Sigmoid colon (tissue), 7 donors: Measurements from ENCODE around the gene ADSS1. TPM values are rescaled to one million over a fixed set of nuclear protein-coding genes. Genes with fewer than 3 reads are reported as not detected.
A peak's percentile ranks its signal among the peaks of the same experiment; 100 is the strongest.

Experiments used
- DNase-seq: peaks from one replicate; pipeline ENCODE4 v3.0.0-alpha.2; 2019
- H3K27ac ChIP-seq, 4 donors: fragments of 200-600 bp; sonication (generic); one replicate each; pipeline ENCODE4 v1.5.1; 2016 to 2019; ENCODE audit warnings: mild to moderate bottlenecking in 1 of 4
- H3K27me3 ChIP-seq, 3 donors: fragments of 200-600 bp; sonication (generic); one replicate each; pipeline ENCODE4 v1.5.1; 2019; ENCODE audit warnings: mild to moderate bottlenecking in 1 of 3
- H3K36me3 ChIP-seq, 4 donors: fragments of 200-600 bp; sonication (generic); one replicate each; pipeline ENCODE4 v1.5.1; 2016 to 2019
- H3K4me1 ChIP-seq, 4 donors: fragments of 200-600 bp; sonication (generic); one replicate each; pipeline ENCODE4 v1.5.1; 2017 to 2019
- H3K4me3 ChIP-seq, 4 donors: fragments of 200-600 bp; sonication (generic); one replicate each; pipeline ENCODE4 v1.5.1; 2017 to 2019; ENCODE audit warnings: mild to moderate bottlenecking in 2 of 4, moderate library complexity in 1 of 4
- H3K9me3 ChIP-seq, 4 donors: fragments of 200-600 bp in 3 of 4; sonication (generic) in 3 of 4; one replicate each; pipeline versions ENCODE4 v1.5.1 to v1.6.1; 2013 to 2019
- CTCF ChIP-seq, 4 experiments: fragments of 450-650 bp in 3 of 4; fragments of 200-600 bp in 1 of 4; IDR thresholded peaks; one replicate each; pipeline ENCODE4 v1.5.1; 2016 to 2019; ENCODE audit warnings: antibody characterized with exemption in 4 of 4, mild to moderate bottlenecking in 3 of 4, moderate library complexity in 2 of 4
- EP300 ChIP-seq, 4 donors: sonication (generic); formaldehyde crosslinking; IDR thresholded peaks; one replicate each; pipeline ENCODE4 v1.6.1; 2017; ENCODE audit warnings: antibody characterized with exemption in 4 of 4
- POLR2A ChIP-seq, 2 donors: fragments of 450-650 bp; IDR thresholded peaks; one replicate each; pipeline ENCODE4 v1.6.1; 2016; ENCODE audit warnings: antibody characterized with exemption in 2 of 2, mild to moderate bottlenecking in 2 of 2, moderate library complexity in 2 of 2
- POLR2AphosphoS5 ChIP-seq, 4 donors: sonication (generic); formaldehyde crosslinking; IDR thresholded peaks; one replicate each; pipeline ENCODE4 v1.6.1; 2017; ENCODE audit warnings: antibody characterized with exemption in 4 of 4
- WGBS, 2 donors: extraction: QIAGEN DNeasy Blood & Tissue Kit; methylation state at CpG; one replicate each; pipeline ENCODE4 v1.1.7; 2013; 5-methylcytosine and 5-hydroxymethylcytosine counted together
- intact Hi-C: fragments of 100-400 bp; cut with DNase I; formaldehyde crosslinking; loops from one replicate; pipeline ENCODE4 v1.15.1; 2023
- polyA plus RNA-seq, 3 donors: library from polyadenylated mRNA; stranded (reverse); fragments of 200-250 nt; gene quantifications; one replicate each; pipeline ENCODE4 v1.2.3, GENCODE V29; 2013
- total RNA-seq, 4 donors: library from RNA; depleted of rRNA; stranded (reverse); fragments of >200 nt; gene quantifications; one replicate each; pipeline ENCODE4 v1.1.0, GENCODE V29; 2016
- donor health status: healthy with polysubstance abuse.
- donor health status: Bipolar disorder and iron deficiency.
- donor health status: healthy.

The ADSS1 gene
- total and polyA plus RNA-seq, 7 donors: 2.0 to 10.2 (median 5.3) TPM

GRCh38 chr14:104721505-104722431 is 2.3 kb upstream of the ADSS1 start:
- Histone ChIP-seq H3K36me3 (peaks cover 0 to 13% (median 6%) of the 10 kb centered on the region in 4 donors), H3K27ac (peak overlapping the region; percentile 39 to 53 (median 47)), H3K27me3 (peaks cover 6 to 26% (median 7%) of the 10 kb centered on the region in 3 donors), H3K9me3 (no peaks in the 10 kb centered on the region), H3K4me3 (no peak overlapping the region), H3K4me1 (peaks cover 0 to 44% (median 42%) of the 10 kb centered on the region in 4 donors)
- 71 to 84% methylated on average over 18 of the region's 18 CpGs for WGBS, 2 donors
- DNase-seq: no peak
- TF ChIP-seq CTCF (IDR thresholded peaks at IDR 0.05) (no peak), POLR2AphosphoS5 (IDR thresholded peaks at IDR 0.05) (no peak), EP300 (IDR thresholded peaks at IDR 0.05) (no peak), POLR2A (IDR thresholded peaks at IDR 0.05) (no peak)
- intact Hi-C loops: no loop called here

GRCh38 chr14:104722938-104723650 is 935 bp upstream of the ADSS1 start:
- H3K27ac ChIP-seq: peak overlapping the region in 3 of 4 donors; percentile 47 to 68 (median 61)
- no peak for DNase-seq
- TF ChIP-seq POLR2A (IDR thresholded peaks at IDR 0.05): no peak
- no peak for TF ChIP-seq EP300 (IDR thresholded peaks at IDR 0.05)
- no peak for TF ChIP-seq POLR2AphosphoS5 (IDR thresholded peaks at IDR 0.05)
- no peak for TF ChIP-seq CTCF (IDR thresholded peaks at IDR 0.05)
- peaks cover 0 to 44% (median 42%) of the 10 kb centered on the region in 4 donors for H3K4me1 ChIP-seq
- intact Hi-C loops: no loop called here
- peaks cover 6 to 36% (median 7%) of the 10 kb centered on the region in 3 donors for H3K27me3 ChIP-seq
- peak overlapping the region in 3 of 4 donors; percentile 51 to 70 (median 67) for H3K4me3 ChIP-seq
- WGBS, 2 donors: 19 to 48% methylated on average over 26 of the region's 26 CpGs
- no peaks in the 10 kb centered on the region for H3K9me3 ChIP-seq
- H3K36me3 ChIP-seq: peaks cover 0 to 13% (median 6%) of the 10 kb centered on the region in 4 donors

GRCh38 chr14:104724407-104724980 is 465 bp downstream of the ADSS1 start:
- peak overlapping the region; percentile 26 to 70 (median 59) for H3K4me3 ChIP-seq
- intact Hi-C loops: no loop called here
- H3K9me3 ChIP-seq: no peaks in the 10 kb centered on the region
- peaks cover 0 to 2% (median 0%) of the 10 kb centered on the region in 4 donors for H3K36me3 ChIP-seq
- no peak for TF ChIP-seq POLR2AphosphoS5 (IDR thresholded peaks at IDR 0.05)
- no peak for TF ChIP-seq POLR2A (IDR thresholded peaks at IDR 0.05)
- no peak for TF ChIP-seq EP300 (IDR thresholded peaks at IDR 0.05)
- TF ChIP-seq CTCF (IDR thresholded peaks at IDR 0.05): no peak
- H3K4me1 ChIP-seq: peaks cover 0 to 44% (median 42%) of the 10 kb centered on the region in 4 donors
- DNase-seq: peak; percentile 83
- peak overlapping the region; percentile 42 to 68 (median 54) for H3K27ac ChIP-seq
- H3K27me3 ChIP-seq: peaks cover 6 to 38% (median 7%) of the 10 kb centered on the region in 3 donors
- WGBS, 2 donors: 2 to 7% methylated on average over 27 of the region's 27 CpGs

GRCh38 chr14:104724981-104725771 is 1.1 kb downstream of the ADSS1 start:
- peak overlapping the region; percentile 26 to 70 (median 59) for H3K4me3 ChIP-seq
- H3K27ac ChIP-seq: peak overlapping the region in 2 of 4 donors; percentile 17 to 61
- no peak for TF ChIP-seq CTCF (IDR thresholded peaks at IDR 0.05)
- no peak for TF ChIP-seq EP300 (IDR thresholded peaks at IDR 0.05)
- TF ChIP-seq POLR2A (IDR thresholded peaks at IDR 0.05): no peak
- TF ChIP-seq POLR2AphosphoS5 (IDR thresholded peaks at IDR 0.05): no peak
- no peak for DNase-seq
- no peaks in the 10 kb centered on the region for H3K9me3 ChIP-seq
- peaks cover 0 to 44% (median 42%) of the 10 kb centered on the region in 4 donors for H3K4me1 ChIP-seq
- WGBS, 2 donors: 29 to 47% methylated on average over 24 of the region's 24 CpGs
- peaks cover 6 to 38% (median 7%) of the 10 kb centered on the region in 3 donors for H3K27me3 ChIP-seq
- no peaks in the 10 kb centered on the region for H3K36me3 ChIP-seq
- intact Hi-C loops: no loop called here
